ENCODE results near the gene GSTT2.

GSTT2 gene

DNA sequence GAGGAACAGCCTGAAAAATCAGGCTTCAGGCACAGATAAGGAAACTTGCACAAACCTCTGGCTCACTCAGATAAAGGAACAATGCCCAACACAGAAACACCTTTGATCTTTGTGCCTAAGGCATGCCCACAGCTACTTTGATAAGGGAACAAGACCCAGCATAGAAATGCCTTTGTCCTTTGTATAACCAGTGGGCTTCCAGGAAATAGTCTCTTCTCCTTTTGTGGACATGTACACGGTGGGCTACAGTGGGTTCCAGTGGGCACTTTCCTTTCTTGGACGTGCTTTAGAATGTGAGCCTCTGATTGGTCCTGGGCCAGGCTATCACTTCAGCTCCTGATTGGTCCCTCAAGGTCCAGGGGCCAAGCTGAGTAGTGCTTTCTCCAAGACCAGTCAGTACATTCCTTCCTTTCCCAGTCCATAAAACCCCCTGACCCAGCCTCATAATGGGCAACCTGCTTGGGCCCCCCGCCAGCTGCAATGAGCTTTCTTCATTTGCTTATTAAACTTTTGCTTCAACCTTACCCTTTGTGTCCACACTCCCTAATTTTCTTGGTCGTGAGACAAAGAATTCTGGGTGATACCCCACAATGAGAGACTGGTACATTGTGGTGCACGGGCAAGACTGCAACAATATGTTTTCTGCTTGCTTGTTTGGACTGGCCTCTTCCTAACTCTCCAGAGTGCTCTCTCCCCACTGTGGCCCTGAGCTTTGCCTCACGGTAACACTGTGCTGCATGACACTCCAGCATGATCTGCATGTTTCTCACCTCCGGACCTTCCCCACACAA lies 29.5 kb downstream of the GSTT2 start:
- DNase-seq (ENCODE audit: low spot score): no peak

DNA sequence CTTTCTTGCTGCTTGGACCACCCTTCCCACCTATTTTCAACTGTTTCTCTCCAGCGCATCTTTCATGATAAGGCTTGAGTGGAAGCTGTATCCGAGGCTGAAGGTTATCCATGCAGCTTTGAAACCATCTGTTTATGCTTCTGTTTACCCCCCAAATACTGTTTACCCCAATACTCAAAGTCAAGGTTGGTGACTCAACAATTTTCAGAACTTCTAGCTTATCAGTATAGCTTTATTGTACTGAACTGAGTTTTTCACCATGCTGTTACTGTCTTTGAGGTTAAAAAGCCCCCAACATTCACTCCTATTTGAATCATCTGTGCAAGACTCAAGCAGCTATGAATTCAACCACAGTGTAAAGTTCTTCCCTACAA lies 30.1 kb downstream of the GSTT2 start:
- no peak for DNase-seq (ENCODE audit: low spot score)

DNA sequence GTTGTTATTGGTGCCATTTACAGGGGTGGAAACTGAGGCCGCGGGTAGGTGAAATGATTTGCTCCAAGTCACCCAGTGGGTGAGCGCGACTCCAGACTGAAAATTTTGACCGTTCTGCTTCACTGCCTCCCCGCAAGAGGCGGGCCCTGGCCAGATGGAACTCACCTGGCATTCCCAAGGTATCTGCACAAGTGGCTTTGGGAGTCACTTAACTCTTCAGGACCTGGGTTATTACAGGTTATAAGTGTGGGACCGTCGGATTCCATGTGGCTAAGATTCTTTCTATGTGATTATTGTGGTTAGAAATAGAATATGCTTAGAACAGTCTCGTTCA lies 31.8 kb downstream of the GSTT2 start:
- DNase-seq (ENCODE audit: low spot score): no peak

DNA sequence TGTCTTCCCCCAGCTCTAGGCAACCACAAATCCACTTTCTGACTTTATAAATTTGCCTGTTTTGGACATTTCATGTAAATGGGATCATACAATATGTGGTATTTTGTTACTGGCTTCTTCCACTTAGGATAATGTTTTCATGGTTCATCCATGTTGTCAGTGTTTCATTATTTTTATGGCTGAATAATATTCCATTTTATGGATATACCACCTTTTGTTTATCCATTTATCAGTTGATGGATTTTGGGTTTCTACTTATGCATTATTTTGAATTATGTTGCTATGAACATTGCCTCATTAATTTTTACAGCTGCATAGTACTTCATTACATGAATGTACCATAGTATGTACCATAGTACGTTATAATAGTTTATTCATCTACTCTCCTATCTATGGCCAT lies 36.2 kb downstream of the GSTT2 start:
- DNase-seq (ENCODE audit: low spot score): no peak

DNA sequence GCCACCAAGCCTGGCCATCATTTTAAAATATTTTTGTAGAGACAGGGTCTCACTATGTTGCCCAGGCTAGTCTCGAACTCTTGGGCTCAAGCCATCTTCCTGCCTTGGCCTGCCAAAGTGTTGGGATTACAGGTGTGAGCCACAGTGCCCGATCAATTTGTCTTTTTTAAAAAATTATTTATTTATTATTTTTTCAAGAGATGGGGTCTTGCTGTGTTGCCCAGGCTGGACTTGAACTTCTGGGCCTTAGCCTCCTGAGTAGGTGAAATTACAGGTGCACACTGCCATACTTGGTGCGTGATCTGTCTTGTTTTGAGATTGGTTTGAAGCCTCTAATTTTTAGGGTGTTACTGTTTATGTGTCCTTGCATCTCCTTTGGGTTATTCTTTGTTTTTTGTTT lies 41.4 kb downstream of the GSTT2 start:
- no peak for DNase-seq (ENCODE audit: low spot score)

DNA sequence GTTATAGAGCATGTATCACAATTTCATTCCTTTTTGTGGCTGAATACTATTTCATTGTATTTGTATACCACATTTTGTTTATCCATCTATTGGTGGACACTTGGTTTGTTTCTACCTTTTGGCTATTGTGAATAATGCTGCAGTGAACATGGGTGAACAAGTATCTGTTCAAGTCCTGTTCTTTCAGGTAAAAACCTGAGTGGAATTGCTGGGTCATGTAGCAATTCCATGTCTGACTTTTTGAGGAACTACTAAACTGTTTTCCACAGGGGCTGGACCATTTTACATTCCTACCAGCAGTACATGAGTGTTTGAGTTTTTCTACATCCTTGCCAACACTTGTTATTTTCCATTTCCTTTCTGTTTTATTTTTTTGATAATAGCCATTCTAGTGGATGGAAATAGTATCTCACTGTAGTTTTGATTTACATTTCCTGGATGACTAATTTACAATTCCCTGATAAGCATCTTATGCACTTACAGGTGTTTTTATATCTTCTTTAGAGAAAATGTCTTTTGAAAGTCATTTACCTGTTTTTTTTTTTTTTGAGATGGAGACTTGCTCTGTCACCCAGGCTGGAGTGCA lies 43.4 kb downstream of the GSTT2 start:
- DNase-seq (ENCODE audit: low spot score): no peak

DNA sequence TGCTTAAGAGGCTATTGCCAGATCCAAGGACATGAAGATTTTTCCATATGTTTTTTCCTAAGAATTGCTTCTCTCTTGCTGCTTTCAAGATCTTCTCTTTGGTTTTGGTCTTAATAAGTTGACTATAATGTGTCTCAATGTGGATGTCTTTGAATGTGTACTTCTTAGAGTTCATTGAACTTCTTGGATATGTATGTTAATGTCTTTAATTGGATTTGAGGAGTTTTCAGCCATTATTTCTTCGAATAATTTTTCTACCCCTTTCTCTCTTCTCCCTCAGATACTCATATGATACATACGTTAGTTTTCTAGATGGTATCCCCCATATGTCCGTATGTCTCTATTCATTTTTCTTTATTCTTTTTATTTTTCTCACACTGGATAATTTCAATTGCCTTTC lies 44.4 kb downstream of the GSTT2 start:
- DNase-seq (ENCODE audit: low spot score): no peak

DNA sequence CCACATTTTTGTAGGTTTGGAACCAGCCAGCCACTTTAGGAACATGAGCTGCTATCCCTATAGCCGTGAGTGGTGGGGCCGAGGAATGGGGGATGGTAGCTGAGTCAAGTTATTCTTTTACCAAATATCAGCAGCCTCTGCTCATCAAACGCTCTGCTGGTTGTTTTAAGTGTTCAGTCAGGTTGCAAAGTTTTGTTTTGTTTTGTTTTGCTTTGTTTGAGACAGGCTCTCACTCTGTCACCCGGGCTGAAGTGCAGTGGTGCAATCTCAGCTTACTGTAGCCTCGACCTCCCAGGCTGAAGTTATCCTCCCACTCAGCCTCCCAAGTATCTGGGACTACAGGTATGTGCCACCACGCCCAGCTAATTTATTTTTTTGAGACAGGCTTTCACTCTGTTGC lies 45.5 kb downstream of the GSTT2 start:
- no peak for DNase-seq (ENCODE audit: low spot score)

DNA sequence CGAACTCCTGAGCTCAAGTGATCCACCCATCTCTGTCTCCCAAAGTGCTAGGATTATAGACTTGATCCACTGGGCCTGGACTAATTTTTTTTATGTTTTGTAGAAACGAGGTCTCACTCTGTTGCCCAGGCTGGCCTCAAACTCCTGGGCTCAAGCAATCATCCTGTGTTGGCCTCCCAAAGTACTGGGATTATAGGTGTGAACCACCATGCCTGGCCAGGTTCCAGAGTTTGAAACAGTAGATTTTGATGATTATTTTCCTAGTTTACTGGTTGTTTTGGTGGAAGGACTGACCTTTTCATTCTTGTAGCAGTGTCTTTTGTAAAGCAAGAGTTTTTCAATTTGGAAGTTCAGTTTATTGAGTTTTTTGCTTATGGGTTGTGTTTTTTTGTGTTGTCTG lies 46.1 kb downstream of the GSTT2 start:
- DNase-seq (ENCODE audit: low spot score): no peak

DNA sequence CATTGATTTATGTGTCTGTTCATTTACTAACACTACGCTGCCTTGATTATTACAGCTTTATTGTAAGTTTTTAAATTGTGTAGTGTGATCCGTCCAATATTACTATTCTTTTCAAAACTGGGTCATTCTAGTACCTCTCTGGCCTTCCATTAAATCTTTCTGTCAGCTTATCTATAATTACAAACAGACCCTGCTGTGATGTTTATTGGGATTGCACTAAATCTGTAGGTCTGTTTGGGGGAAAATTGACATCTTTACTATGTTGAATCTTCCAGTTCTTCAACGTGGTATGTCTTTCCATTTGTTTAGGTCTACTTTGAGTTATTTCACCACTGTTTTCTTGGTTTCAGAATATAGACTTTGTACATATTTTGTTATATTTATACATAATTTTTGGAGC lies 46.8 kb downstream of the GSTT2 start:
- DNase-seq (ENCODE audit: low spot score): no peak

DNA sequence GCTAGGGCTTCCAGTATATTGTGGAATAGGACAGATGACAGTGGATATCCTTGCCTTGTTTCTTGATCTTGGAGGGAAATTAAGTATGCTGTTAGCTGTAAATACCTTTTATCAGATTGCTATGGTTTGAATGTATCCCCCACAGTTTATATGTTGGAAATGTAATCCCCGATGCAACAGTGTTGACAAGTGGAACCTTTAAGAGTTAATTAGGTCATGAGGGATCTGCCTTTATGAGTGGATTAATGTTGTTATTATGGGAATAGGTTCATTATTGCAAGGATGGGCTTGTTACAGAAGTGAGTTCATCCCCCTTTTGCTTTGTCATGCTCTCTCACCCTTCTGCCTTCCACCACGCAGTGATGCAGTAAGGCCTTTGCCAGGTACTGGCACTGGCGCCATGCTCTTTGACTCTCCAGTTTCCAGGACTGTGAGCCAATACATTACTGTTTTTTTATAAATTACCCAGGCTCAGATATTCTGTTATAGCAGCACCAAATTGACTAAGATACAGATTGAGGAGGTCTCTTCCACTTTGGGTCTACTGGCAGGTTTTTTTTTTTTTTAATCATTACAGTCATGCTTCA lies 47.5 kb downstream of the GSTT2 start:
- DNase-seq (ENCODE audit: low spot score): no peak

DNA sequence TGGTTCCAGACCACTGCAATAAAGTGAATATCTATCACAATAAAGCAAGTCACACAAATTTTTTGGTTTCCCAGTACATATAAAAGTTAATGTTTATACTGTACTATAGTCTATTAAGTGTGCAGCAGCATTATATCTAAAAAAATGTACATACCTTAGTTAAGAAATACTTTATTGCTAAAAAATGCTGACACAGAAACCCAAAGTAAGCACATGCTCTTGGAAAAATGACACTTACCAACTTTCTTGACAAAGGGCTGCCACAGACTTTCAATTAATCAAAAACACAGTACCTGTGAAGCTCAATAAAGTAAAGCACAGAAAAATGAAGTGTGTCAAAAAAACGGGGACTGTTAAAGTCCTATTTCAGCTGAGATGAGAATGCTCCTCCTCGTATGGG lies 48.1 kb downstream of the GSTT2 start:
- DNase-seq (ENCODE audit: low spot score): no peak

DNA sequence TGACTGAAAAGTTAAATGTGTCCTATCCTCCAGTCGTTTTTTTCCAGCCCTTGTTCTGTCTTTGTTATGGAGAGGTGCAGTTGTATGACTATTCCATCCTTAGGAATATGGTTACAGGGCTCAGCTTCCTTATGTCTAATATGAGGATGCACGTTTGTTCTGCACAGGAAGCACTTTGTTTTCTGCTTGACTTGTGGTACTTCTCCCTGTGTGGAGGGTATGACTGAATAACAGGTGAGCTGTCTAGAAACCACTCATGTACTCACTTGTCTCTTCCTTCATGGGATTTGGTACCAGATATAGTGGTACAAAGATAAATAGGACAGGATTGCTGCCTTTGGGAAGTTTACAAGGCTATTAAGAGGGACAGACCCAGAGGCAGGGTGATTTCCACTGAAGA lies 48.6 kb downstream of the GSTT2 start:
- no peak for DNase-seq (ENCODE audit: low spot score)

DNA sequence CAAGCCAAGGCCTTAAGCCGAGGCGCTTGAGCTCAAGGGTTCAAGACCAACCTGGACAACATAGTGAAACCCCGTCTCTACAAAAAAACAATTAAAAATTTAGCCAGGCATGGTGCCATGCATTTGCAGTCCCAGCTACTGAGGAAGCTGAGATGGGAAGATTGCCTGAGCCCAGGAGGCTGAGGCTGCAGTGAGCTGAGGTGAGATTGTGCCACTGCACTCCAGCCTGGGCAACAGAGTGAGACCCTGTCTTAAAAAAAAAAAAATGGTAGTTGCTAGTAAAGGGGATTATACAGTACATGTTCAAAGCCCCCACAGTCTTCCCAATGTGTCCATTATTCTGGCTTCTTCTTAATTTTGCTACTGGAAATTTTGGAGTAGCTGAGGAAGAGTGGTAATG lies 49.4 kb downstream of the GSTT2 start:
- no peak for DNase-seq (ENCODE audit: low spot score)

DNA sequence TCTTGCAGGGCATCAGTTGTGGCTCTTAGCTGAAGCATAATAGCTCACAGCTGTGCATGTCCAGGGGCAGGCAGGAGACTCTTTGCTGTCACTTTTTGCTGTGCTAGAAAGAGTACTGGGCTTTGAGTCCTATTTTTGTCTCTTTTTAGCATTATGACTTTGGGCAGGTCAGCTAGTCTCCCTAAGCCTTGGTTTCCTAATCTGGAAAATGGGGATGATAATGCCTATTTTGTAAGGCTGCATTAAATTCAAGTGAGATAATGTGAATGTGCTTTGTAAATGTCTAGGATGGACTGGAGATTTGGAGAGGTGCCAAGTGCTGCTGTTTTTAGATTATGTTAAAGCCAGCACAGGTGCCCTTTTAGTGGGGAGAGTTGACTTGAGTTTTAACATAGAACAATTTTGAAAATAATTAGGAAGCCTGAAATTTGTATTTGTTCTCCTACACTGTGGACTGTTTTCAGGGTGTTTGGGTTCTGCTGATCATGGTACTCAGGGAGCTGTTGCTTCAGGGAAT lies 50.3 kb downstream of the GSTT2 start:
- DNase-seq (ENCODE audit: low spot score): no peak
